ENCODE data around the gene LCN12. TPM values are rescaled to one million over a fixed set of nuclear protein-coding genes. Genes with fewer than 3 reads are reported as not detected.

Gene LCN12
- polyA plus RNA-seq (ENCODE audit: insufficient read length) = 20.2 TPM
- long read RNA-seq, donor 1, partial matches to known transcripts = 12 of 13 reads
- long read RNA-seq, donor 1, other reads (novel, unspliced or antisense) = 0 of 13 reads
- long read RNA-seq, donor 2 = 0 reads
- long read RNA-seq, donor 3, partial matches to known transcripts = 0 of 1 reads
- long read RNA-seq, donor 3, other reads (novel, unspliced or antisense) = 0 of 1 reads
- long read RNA-seq, donor 4 = 0 reads
- long read RNA-seq, donor 5, partial matches to known transcripts = 6 of 8 reads
- long read RNA-seq, donor 5, other reads (novel, unspliced or antisense) = 0 of 8 reads
- long read RNA-seq, donor 6, partial matches to known transcripts = 0 of 1 reads
- long read RNA-seq, donor 6, other reads (novel, unspliced or antisense) = 0 of 1 reads
- long read RNA-seq, donor 7, partial matches to known transcripts = 0 of 4 reads
- long read RNA-seq, donor 7, other reads (novel, unspliced or antisense) = 0 of 4 reads
- long read RNA-seq, donor 8, partial matches to known transcripts = 0 of 1 reads
- long read RNA-seq, donor 8, other reads (novel, unspliced or antisense) = 0 of 1 reads

GRCh38 chr9:136951541-136952320 lies at the start of gene LCN12:
LCN12 (plus strand) TSS chr9:136952273; CDS start chr9:136952328, 55 bp downstream.
- no peak for DNase-seq

DNA sequence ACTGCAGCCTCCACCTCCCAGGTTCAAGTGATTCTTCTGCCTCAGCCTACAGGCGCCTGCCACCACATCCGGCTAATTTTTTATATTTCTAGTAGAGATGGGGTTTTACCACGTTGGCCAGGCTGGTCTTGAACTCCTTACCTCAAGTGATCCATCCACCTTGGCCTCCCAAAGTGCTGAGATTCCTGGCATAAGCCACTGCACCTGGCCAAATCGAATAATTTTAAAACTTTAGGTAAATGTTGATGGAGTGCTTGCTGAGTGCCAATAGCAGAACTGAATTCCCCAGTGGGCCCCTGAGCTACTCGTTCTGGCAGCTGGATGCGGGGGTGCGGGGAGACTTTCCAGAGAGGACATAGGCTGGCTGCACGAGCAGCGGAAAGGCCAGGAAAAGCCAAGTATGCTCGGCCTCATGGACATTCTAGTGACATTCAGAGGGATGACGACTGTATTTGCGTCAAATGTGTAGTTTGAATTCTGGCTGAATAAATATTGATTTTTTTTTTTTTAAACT lies 49.0 kb upstream of the LCN12 start:
- no peak for DNase-seq

DNA sequence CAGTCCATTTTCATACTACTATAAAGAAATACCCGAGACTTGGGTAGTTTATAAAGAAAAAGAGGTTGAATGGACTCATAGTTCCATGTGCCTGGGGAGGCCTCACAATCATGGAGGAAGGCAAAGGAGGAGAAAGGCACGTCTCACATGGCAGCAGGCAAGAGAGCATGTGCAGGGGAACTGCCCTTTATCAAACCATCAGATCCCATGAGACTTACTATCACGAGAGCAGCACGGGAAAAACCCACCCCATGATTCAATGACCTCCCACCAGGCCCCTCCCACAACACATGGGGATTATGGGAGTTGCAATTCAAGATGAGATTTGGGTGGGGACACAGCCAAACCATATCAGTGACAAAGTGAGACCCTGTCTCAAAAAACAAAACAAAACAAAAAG lies 45.8 kb upstream of the LCN12 start:
- DNase-seq = no peak

DNA sequence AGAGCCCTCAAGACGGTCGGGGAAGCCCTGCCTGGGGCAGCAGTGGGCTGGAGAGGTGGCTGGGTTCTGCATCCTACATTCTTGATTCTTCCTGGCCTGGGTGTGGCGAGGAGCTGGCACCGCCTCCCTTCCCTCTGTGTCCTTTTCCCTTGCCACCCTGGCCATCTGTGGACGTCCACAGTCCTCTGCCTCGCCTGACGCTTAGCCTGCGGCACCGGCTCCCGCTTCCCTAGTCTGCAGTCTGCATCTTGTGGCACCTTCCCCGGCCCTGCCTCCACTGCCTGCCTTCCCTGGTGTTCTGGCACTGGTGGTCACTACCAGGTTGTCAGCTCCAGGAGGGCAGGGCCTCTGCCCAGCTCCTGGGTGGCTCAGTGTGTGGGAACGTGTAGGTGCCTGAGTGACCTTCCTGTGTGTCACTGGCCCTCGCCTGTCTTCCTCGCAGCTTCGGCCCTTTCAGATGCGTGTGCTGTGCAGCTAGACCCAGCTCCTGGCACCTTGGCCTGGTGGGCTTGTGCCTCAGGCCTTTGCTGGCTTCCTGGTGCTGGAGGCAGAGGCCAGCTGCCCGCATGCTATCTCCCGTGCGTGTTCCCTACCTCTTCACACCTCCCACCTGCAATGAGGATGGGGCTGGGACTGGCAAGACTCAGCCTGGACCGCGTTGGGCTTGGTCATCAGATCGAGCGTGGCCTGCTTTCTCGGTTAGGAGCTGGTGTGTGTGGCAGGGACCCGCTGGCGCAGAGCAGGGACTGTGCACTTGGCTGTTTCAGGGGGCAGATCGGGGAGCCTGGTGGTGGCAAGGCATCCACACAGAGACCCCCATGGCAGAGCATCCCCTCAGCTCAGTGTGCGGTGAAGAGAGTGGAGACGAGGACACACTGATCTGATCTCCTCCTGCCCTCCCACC lies 44.8 kb upstream of the LCN12 start:
- no peak for DNase-seq

GRCh38 chr9:136910197-136910900 lies 41.7 kb upstream of the LCN12 start:
- DNase-seq = no peak

- DNase-seq = no peak
Measured at GRCh38 chr9:136910901-136911245, 41.2 kb upstream of the LCN12 start.

GRCh38 chr9:136913701-136914438 lies 38.2 kb upstream of the LCN12 start:
- DNase-seq = no peak

DNA sequence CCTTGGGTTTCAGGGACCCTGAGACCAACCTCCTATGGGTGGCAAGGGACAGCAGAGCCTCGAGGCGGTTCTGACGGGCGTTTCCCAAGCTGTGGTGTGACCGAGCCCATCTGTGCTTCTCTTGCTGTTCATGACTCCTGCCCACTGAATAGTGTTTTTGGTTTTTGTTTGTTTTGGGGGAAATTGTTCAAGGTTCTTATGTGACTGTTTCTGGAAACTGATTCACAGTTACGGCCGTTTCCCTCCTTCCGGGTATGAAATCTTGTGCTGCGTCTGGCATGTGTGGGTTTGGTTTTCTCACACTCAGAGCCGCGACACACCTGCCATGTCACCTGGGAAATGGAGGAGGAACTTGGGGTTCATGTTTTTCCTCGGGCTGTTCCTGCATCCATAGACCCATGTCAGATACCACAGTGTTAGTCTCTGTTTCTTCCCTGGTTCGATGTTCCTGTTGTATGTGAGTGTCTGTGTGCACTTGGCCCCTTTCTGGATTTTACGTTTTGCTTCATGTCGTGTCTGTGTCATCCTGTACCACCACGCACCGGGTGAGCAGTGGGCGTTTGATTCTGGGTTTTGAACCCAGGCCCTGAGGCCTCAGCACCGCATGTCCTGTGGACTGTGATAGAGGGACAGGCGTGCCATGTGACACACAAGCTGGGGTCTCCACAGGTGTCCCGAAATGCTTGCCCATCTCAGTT lies 36.3 kb upstream of the LCN12 start:
- DNase-seq = no peak

GRCh38 chr9:136916330-136917184 lies 35.5 kb upstream of the LCN12 start:
- no peak for DNase-seq

- DNase-seq = no peak
Measured at GRCh38 chr9:136917902-136918301, 34.2 kb upstream of the LCN12 start.

DNA sequence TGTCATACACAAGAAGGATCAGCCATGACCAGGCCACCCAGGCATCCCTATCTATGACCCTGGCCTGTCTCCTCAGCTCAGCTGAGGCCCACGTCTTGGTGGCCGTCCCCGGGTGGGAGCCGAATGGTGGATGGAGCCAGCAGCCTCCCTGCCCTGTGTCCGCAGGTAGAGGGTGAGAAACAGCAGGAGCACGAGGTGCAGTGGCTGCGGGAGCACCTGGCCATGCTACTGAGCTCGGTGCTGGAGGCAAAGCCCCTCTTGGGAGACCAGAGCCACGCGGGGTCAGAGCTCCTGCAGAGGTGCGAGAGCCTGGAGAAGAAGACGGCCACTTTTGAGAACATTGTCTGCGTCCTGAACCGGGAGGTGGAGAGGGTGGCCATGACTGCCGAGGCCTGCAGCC lies 32.0 kb upstream of the LCN12 start:
- no peak for DNase-seq

DNA sequence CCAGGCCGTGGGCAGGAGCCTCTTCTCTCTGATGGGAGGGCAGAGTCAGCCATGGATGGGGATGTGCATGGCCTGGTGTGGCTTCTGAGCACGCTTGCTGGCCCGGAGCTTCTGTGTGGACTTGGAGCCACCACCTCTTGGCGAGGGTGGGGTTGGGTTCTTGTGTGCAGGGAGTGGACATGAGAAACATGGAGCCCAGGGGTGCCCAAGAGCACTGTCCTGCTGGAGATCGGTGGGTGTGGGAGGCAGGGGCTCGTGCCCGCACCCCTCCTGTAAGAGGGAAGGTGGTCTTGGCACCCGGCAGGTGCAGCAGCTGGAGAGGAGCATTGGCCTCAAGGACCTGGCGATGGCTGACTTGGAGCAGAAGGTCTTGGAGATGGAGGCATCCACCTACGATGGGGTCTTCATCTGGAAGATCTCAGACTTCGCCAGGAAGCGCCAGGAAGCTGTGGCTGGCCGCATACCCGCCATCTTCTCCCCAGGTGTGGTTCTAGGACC lies 31.3 kb upstream of the LCN12 start:
- no peak for DNase-seq

GRCh38 chr9:136921307-136921706 lies 30.8 kb upstream of the LCN12 start:
- no peak for DNase-seq

DNA sequence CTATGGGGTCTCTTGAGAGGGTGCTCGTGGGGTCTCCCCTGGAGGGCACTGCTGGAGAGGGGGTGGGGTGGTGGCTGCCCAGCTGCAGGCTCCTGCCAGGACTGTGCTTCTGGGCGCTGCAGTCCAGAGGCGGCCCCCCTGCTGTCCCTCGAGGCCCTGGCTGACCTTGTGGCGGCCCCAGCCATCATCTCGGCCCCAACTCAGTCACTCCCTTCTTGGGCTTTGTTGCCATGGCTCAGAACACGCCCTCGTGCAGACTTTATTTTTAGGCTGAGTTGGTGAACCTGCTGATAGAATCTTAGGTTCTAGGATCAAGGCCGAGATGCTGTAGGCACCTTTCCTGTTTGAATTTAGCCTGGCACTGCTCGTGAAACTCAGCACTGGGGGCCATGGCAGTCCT lies 30.4 kb upstream of the LCN12 start:
- DNase-seq = no peak

GRCh38 chr9:136922540-136922939 lies 29.5 kb upstream of the LCN12 start:
- no peak for DNase-seq

DNA sequence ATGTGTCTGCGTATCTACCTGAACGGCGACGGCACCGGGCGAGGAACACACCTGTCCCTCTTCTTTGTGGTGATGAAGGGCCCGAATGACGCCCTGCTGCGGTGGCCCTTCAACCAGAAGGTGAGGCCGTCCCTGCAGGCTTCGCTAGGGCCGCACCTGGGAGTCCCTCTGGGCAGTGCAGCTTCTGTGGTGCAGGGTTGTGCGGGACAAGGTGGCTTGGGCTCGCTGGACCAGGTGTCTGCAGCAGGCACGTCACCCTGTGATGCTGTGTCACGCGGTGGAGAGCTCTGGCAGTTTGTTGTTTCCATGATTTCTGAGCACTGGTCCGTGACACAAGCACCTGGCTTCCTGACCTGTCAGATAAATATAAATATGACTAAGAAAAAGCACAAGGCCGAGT lies 28.2 kb upstream of the LCN12 start:
- DNase-seq = no peak

DNA sequence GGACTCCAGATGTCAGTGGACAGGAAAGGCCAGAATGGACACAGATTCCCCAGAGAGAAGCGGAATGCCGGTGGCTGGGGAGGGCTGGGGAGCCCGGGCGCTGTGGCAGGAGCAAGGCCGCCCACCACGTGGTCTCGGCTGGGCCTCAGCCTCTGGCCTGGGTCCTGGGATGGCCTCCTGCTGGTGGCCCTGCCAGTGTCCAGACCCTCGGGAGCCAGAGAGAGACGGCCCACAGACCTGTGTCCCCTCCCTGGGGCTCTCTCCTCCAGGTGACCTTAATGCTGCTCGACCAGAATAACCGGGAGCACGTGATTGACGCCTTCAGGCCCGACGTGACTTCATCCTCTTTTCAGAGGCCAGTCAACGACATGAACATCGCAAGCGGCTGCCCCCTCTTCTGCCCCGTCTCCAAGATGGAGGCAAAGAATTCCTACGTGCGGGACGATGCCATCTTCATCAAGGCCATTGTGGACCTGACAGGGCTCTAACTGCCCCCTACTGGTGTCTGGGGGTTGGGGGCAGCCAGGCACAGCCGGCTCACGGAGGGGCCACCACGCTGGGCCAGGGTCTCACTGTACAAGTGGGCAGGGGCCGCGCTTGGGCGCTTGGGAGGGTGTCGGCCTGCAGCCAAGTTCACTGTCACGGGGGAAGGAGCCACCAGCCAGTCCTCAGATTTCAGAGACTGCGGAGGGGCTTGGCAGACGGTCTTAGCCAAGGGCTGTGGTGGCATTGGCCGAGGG lies 26.5 kb upstream of the LCN12 start:
- DNase-seq = no peak

- no peak for DNase-seq
Measured at GRCh38 chr9:136926154-136926704, 25.8 kb upstream of the LCN12 start.

Measured in left kidney (tissue), 8 donors.